ENCODE data around the gene PHLDB1.
A peak's percentile ranks its signal among the peaks of the same experiment; 100 is the strongest.
"Not testable (repeated sequence)": the region's sequence is repeated elsewhere in the genome, so short reads cannot be mapped to it uniquely, and the experiment has no call there.

The PHLDB1 gene

GRCh38 chr11:118609380-118610224, 2.2 kb downstream of the PHLDB1 start:
- peaks cover 59 to 91% (median 79%) of the 10 kb centered on the region in 11 experiments for H3K27me3 ChIP-seq
- peak overlapping the region in 9 of 11 experiments; percentile 40 to 67 (median 50); a peak in 13 of 22 replicates for H3K9ac ChIP-seq
- H3K4me3 ChIP-seq = peak overlapping the region; percentile 42 to 72 (median 68)

GRCh38 chr11:118610225-118610772, 2.9 kb downstream of the PHLDB1 start:
- no peaks in the 10 kb centered on the region; a peak in 1 of 22 replicates for H3K36me3 ChIP-seq
- peaks cover 50 to 69% (median 65%) of the 10 kb centered on the region in 10 experiments for H3K4me1 ChIP-seq
- H3K9ac ChIP-seq = peak overlapping the region; percentile 40 to 70 (median 53); a peak in 20 of 22 replicates
- H4K20me1 ChIP-seq = peaks cover 0 to 27% (median 23%) of the 10 kb centered on the region in 11 experiments; a peak in 14 of 22 replicates
- TF ChIP-seq Cebpa-rat (IDR thresholded peaks at IDR 0.05) = no peak
- no peaks in the 10 kb centered on the region for H3K9me3 ChIP-seq (replicated peaks in 1 of 11)
- H3K27me3 ChIP-seq = peaks cover 59 to 91% (median 79%) of the 10 kb centered on the region in 11 experiments
- peak overlapping the region in 2 of 11 experiments; percentile 16 to 26; a peak in 3 of 22 replicates for H3K27ac ChIP-seq
- peak overlapping the region; percentile 84 to 100 (median 97) for H3K4me2 ChIP-seq
- H3K4me3 ChIP-seq = peak overlapping the region; percentile 42 to 72 (median 68)

More at GRCh38 chr11:118609380-118610224, 2.2 kb downstream of the PHLDB1 start:
- no peaks in the 10 kb centered on the region for H3K9me3 ChIP-seq (replicated peaks in 1 of 11)
- H3K36me3 ChIP-seq = no peaks in the 10 kb centered on the region
- H4K20me1 ChIP-seq = peaks cover 0 to 31% (median 23%) of the 10 kb centered on the region in 11 experiments; a peak in 14 of 22 replicates
- peak overlapping the region; percentile 84 to 100 (median 97) for H3K4me2 ChIP-seq
- peaks cover 57 to 76% (median 72%) of the 10 kb centered on the region in 10 experiments for H3K4me1 ChIP-seq
- TF ChIP-seq Cebpa-rat (IDR thresholded peaks at IDR 0.05) = no peak
- H3K27ac ChIP-seq = peak overlapping the region in 1 of 11 experiments; percentile 9; a peak in 1 of 22 replicates

- Histone ChIP-seq H3K9me3 (replicated peaks in 1 of 11) (no peaks in the 10 kb centered on the region), H3K4me1 (peaks cover 44 to 63% (median 59%) of the 10 kb centered on the region in 10 experiments), H3K27me3 (peaks cover 59 to 85% (median 79%) of the 10 kb centered on the region in 11 experiments), H4K20me1 (peaks cover 0 to 24% (median 21%) of the 10 kb centered on the region in 11 experiments; a peak in 14 of 22 replicates), H3K36me3 (peaks cover 0 to 4% (median 0%) of the 10 kb centered on the region in 11 experiments; a peak in 1 of 22 replicates), H3K4me2 (peak overlapping the region; percentile 84 to 100 (median 97)), H3K27ac (peak overlapping the region in 2 of 11 experiments; percentile 16 to 26; a peak in 3 of 22 replicates), H3K4me3 (peak overlapping the region; percentile 42 to 72 (median 68)), H3K9ac (peak overlapping the region; percentile 40 to 70 (median 53); a peak in 19 of 22 replicates)
- TF ChIP-seq Cebpa-rat (IDR thresholded peaks at IDR 0.05) = no peak
Observed at GRCh38 chr11:118610773-118611432, 3.5 kb downstream of the PHLDB1 start.

GRCh38 chr11:118611433-118611795, 4.0 kb downstream of the PHLDB1 start:
- H3K27ac ChIP-seq; H3K9ac ChIP-seq; H3K36me3 ChIP-seq; H3K9me3 ChIP-seq (replicated peaks in 1 of 11): not testable (repeated sequence)
- H3K4me1 ChIP-seq = peaks cover 41 to 58% (median 53%) of the 10 kb centered on the region in 10 experiments
- peak overlapping the region in 1 of 10 experiments; percentile 68; a peak in 1 of 20 replicates for H3K4me3 ChIP-seq
- H3K27me3 ChIP-seq = peaks cover 59 to 80% (median 75%) of the 10 kb centered on the region in 11 experiments
- H3K4me2 ChIP-seq = peak overlapping the region in 10 of 11 experiments; percentile 84 to 99 (median 97); a peak in 18 of 22 replicates
- peaks cover 0 to 24% (median 18%) of the 10 kb centered on the region in 11 experiments; a peak in 14 of 22 replicates for H4K20me1 ChIP-seq

- H4K20me1 ChIP-seq = peaks cover 0 to 24% (median 17%) of the 10 kb centered on the region in 11 experiments; a peak in 14 of 22 replicates
- H3K27me3 ChIP-seq = peaks cover 59 to 73% (median 68%) of the 10 kb centered on the region in 11 experiments
- peak overlapping the region in 1 of 11 experiments; percentile 20; a peak in 1 of 22 replicates for H3K27ac ChIP-seq
- H3K9me3 ChIP-seq (replicated peaks in 1 of 11) = no peaks in the 10 kb centered on the region
- H3K36me3 ChIP-seq = peaks cover 0 to 4% (median 0%) of the 10 kb centered on the region in 11 experiments; a peak in 1 of 22 replicates
- H3K9ac ChIP-seq = peak overlapping the region in 3 of 11 experiments; percentile 2 to 22 (median 10); a peak in 1 of 22 replicates
- peak overlapping the region in 2 of 10 experiments; percentile 11 to 22; a peak in 2 of 20 replicates for H3K4me3 ChIP-seq
- TF ChIP-seq Cebpa-rat (IDR thresholded peaks at IDR 0.05) = no peak
- H3K4me2 ChIP-seq = peak overlapping the region; percentile 37 to 85 (median 69)
- H3K4me1 ChIP-seq = peaks cover 39 to 58% (median 49%) of the 10 kb centered on the region in 10 experiments
Observed at GRCh38 chr11:118612378-118612777, 5.0 kb downstream of the PHLDB1 start.

GRCh38 chr11:118614511-118614910, 7.1 kb downstream of the PHLDB1 start:
- H3K9me3 ChIP-seq (replicated peaks in 1 of 11) = no peaks in the 10 kb centered on the region
- H4K20me1 ChIP-seq = peaks cover 0 to 14% (median 11%) of the 10 kb centered on the region in 11 experiments; a peak in 13 of 22 replicates
- H3K27ac ChIP-seq = no peak overlapping the region
- H3K27me3 ChIP-seq = peaks cover 39 to 52% (median 47%) of the 10 kb centered on the region in 11 experiments
- H3K36me3 ChIP-seq = peaks cover 0 to 4% (median 0%) of the 10 kb centered on the region in 11 experiments; a peak in 1 of 22 replicates
- H3K4me2 ChIP-seq = no peak overlapping the region
- H3K9ac ChIP-seq = no peak overlapping the region
- H3K4me1 ChIP-seq = peaks cover 31 to 65% (median 41%) of the 10 kb centered on the region in 10 experiments
- H3K4me3 ChIP-seq = no peak overlapping the region
- TF ChIP-seq Cebpa-rat (IDR thresholded peaks at IDR 0.05) = no peak

GRCh38 chr11:118615282-118615975, 8.0 kb downstream of the PHLDB1 start:
- Histone ChIP-seq H3K36me3 (peaks cover 0 to 4% (median 0%) of the 10 kb centered on the region in 11 experiments; a peak in 1 of 22 replicates), H3K4me3 (no peak overlapping the region), H3K9ac (no peak overlapping the region), H3K9me3 (replicated peaks in 1 of 11) (no peaks in the 10 kb centered on the region), H3K27ac (no peak overlapping the region), H4K20me1 (peaks cover 0 to 5% (median 3%) of the 10 kb centered on the region in 11 experiments; a peak in 10 of 22 replicates), H3K27me3 (peaks cover 30 to 43% (median 38%) of the 10 kb centered on the region in 11 experiments), H3K4me1 (peaks cover 31 to 65% (median 41%) of the 10 kb centered on the region in 10 experiments), H3K4me2 (no peak overlapping the region)
- no peak for TF ChIP-seq Cebpa-rat (IDR thresholded peaks at IDR 0.05)
